T-cell (primary cell): Measurements from ENCODE around the gene MPLKIP. TPM values are rescaled to one million over a fixed set of nuclear protein-coding genes. Genes with fewer than 3 reads are reported as not detected.
"Not testable (repeated sequence)": the region's sequence is repeated elsewhere in the genome, so short reads cannot be mapped to it uniquely, and the experiment has no call there.

Experiments used
- ATAC-seq, 4 experiments: fragments of 200-7000 bp in 3 of 4; fragments of 150-1000 bp in 1 of 4; cut with Tn5 transposase; replicated peaks in 1 of 4; 1 replicate in 3 of 4; 2 replicates in 1 of 4; pipeline ENCODE4 v1.10.0; 2021; ENCODE audit warnings: moderate library complexity in 3 of 4, mild to moderate bottlenecking in 2 of 4, moderate number of reproducible peaks in 1 of 4
- CTCF ChIA-PET, 2 donors: fragments of 300-600 bp; sonication (Branson Sonifier 250); formaldehyde crosslinking; loops; one replicate each; lab custom pipeline; 2022; ENCODE audit warnings: antibody characterized with exemption in 2 of 2; lab: Charles Lee
- POLR2A ChIA-PET, 2 donors: fragments of 300-600 bp; sonication (Branson Sonifier 250); formaldehyde crosslinking; loops; one replicate each; lab custom pipeline; 2022; ENCODE audit warnings: antibody characterized with exemption in 2 of 2; lab: Charles Lee
- DNase-seq, 35 experiments: peaks; one replicate each; pipeline versions ENCODE4 v3.0.0 to v3.0.0-alpha.2; 2013 to 2023
- H3K27ac ChIP-seq: one replicate; pipeline ENCODE4 v1.5.1; 2013; ENCODE audit warnings: low read length
- H3K27me3 ChIP-seq, 2 experiments: replicated peaks in 1 of 2; 1 replicate in 1 of 2; 2 replicates in 1 of 2; pipeline versions ENCODE4 v1.6.1 to v1.7.0; 2013; ENCODE audit warnings: low read length in 1 of 2, mixed read lengths in 1 of 2; ENCODE audit not compliant: control insufficient read depth in 2 of 2, insufficient read depth in 2 of 2; ENCODE audit errors: extremely low read depth in 1 of 2
- H3K36me3 ChIP-seq, 2 donors: 1 replicate in 1 of 2; 2 replicates in 1 of 2; pipeline versions ENCODE4 v1.6.1 to v1.7.0; 2013; ENCODE audit warnings: low read length in 1 of 2; ENCODE audit not compliant: control insufficient read depth in 2 of 2, insufficient read depth in 1 of 2; ENCODE audit errors: extremely low read depth in 1 of 2
- H3K4me1 ChIP-seq, 2 experiments: 1 replicate in 1 of 2; 2 replicates in 1 of 2; pipeline versions ENCODE4 v1.6.1 to v1.7.0; 2013; ENCODE audit warnings: low read length in 2 of 2, mixed read lengths in 1 of 2; ENCODE audit not compliant: insufficient read depth in 2 of 2, control insufficient read depth in 1 of 2; ENCODE audit errors: extremely low read depth in 1 of 2
- H3K4me3 ChIP-seq, 2 donors: 1 replicate in 1 of 2; 2 replicates in 1 of 2; pipeline versions ENCODE4 v1.5.1 to v1.7.0; 2013; ENCODE audit warnings: mild to moderate bottlenecking in 2 of 2, low read length in 1 of 2, moderate library complexity in 1 of 2; ENCODE audit not compliant: control insufficient read depth in 1 of 2; ENCODE audit errors: extremely low read depth in 1 of 2
- H3K9me3 ChIP-seq: 2 replicates; pipeline ENCODE4 v1.7.0; 2013
- H3K27ac Mint-ChIP-seq, 2 donors: one replicate each; pipeline ENCODE4 v1.8.0; 2020 to 2021; ENCODE audit warnings: mild to moderate bottlenecking in 2 of 2, mixed read lengths in 2 of 2
- H3K27me3 Mint-ChIP-seq, 2 donors: one replicate each; pipeline ENCODE4 v1.8.0; 2021 to 2022; ENCODE audit warnings: mixed read lengths in 2 of 2
- H3K36me3 Mint-ChIP-seq: one replicate; pipeline ENCODE4 v1.8.0; 2021; ENCODE audit warnings: mixed read lengths
- H3K4me1 Mint-ChIP-seq, 3 donors: one replicate each; pipeline ENCODE4 v1.8.0; 2020 to 2022; ENCODE audit warnings: mixed read lengths in 3 of 3, mild to moderate bottlenecking in 1 of 3
- H3K4me3 Mint-ChIP-seq, 3 donors: one replicate each; pipeline ENCODE4 v1.8.0; 2020 to 2022; ENCODE audit warnings: mild to moderate bottlenecking in 3 of 3, mixed read lengths in 3 of 3, moderate library complexity in 3 of 3
- H3K9me3 Mint-ChIP-seq, 3 donors: one replicate each; pipeline ENCODE4 v1.8.0; 2020 to 2022; ENCODE audit warnings: mixed read lengths in 3 of 3
- WGBS: methylation state at CpG from one replicate; pipeline ENCODE4 v1.1.5; 2013; ENCODE audit warnings: missing lambda C conversion rate; ENCODE audit not compliant: insufficient coverage; 5-methylcytosine and 5-hydroxymethylcytosine counted together
- total RNA-seq, 35 experiments: library from RNA in 6 of 35; stranded (reverse) in 6 of 35; fragments of 120-200 nt in 1 of 35; gene quantifications; one replicate each; pipeline versions ENCODE4 v1.2.1 to v1.2.4 and lab custom pipeline; 2013 to 2026

Gene MPLKIP
- total RNA-seq, 5 donors from 2014 or later (not counting 1 experiment from before 2014, with no cell fraction given) = 16.6 to 39.0 (median 33.8) TPM

GRCh38 chr7:40148247-40148580 lies 13.8 kb upstream of the MPLKIP start:
- H3K36me3 ChIP-seq, H3K4me1 ChIP-seq, DNase-seq, H3K9me3 Mint-ChIP-seq, H3K27ac Mint-ChIP-seq, H3K4me3 Mint-ChIP-seq, POLR2A ChIA-PET, H3K27me3 ChIP-seq, H3K4me3 ChIP-seq, H3K9me3 ChIP-seq, H3K27ac ChIP-seq, H3K36me3 Mint-ChIP-seq, H3K4me1 Mint-ChIP-seq, ATAC-seq, CTCF ChIA-PET: not testable (repeated sequence)
- peaks cover 17 to 19% of the 10 kb centered on the region in 2 donors for H3K27me3 Mint-ChIP-seq
- WGBS = 93% methylated on average over 2 of the region's 7 CpGs

DNA sequence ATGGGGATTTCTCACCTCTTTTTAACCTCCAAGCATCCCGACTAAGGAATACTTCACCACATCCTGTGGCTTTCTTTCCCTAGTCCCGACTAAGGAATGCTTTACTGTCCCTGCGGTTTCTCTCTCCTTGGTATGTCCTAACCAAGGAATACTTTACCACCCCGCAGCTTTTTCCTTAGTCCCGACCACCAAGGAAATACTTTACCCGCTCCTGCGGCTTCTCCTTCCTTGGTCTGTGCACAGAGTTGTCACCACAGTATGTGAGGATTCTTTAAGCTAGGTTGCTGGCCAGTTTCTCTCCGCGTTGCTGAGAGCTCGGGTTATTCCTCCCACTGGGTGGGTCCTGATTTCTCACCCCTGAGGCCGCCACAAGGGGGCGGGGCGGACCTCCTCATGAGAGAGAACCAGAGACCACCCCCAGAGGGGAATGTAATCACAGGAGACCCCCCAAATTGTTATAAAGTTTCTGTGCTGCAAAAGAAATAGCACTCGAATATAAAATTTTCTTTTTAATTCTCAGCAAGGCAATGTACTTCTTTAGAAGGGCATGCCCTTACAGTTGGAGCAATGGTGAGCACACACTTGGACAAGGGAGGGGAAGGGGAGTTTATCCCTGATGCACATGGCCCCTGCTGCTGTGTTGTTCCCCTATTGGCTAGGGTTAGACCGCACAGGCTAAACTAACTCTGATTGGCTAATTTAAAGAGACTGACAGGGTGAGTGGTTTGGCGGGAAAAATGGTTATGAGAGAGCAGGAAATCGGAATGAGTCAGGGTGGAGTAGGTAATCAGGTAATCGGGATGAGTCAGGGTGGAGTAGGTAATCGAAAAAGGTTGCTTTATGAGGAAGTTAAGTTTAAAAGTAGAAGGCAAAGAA lies 13.2 kb upstream of the MPLKIP start:
- no peaks in the 10 kb centered on the region for H3K36me3 Mint-ChIP-seq
- H3K9me3 Mint-ChIP-seq = no peaks in the 10 kb centered on the region
- Histone ChIP-seq H3K36me3 (no peaks in the 10 kb centered on the region), H3K4me1 (no peaks in the 10 kb centered on the region), H3K4me3 (no peak overlapping the region), H3K27ac (no peak overlapping the region), H3K27me3 (peaks cover 0 to 6% of the 10 kb centered on the region in 2 experiments), H3K9me3 (no peaks in the 10 kb centered on the region)
- ChIA-PET POLR2A (no interaction called here), CTCF (no interaction called here)
- ATAC-seq (no peak), DNase-seq (no peak)
- H3K4me1 Mint-ChIP-seq = no peaks in the 10 kb centered on the region
- no peak overlapping the region for H3K27ac Mint-ChIP-seq
- peaks cover 17 to 21% of the 10 kb centered on the region in 2 donors for H3K27me3 Mint-ChIP-seq
- 61% methylated on average over 6 of the region's 19 CpGs for WGBS
- H3K4me3 Mint-ChIP-seq = no peak overlapping the region

GRCh38 chr7:40145596-40146130 lies 11.2 kb upstream of the MPLKIP start:
- ATAC-seq, H3K9me3 Mint-ChIP-seq, H3K36me3 Mint-ChIP-seq, H3K36me3 ChIP-seq, H3K27ac Mint-ChIP-seq, H3K27me3 ChIP-seq, H3K4me3 ChIP-seq, H3K27ac ChIP-seq, H3K4me3 Mint-ChIP-seq, CTCF ChIA-PET, DNase-seq, H3K9me3 ChIP-seq, H3K4me1 ChIP-seq, POLR2A ChIA-PET, H3K4me1 Mint-ChIP-seq: not testable (repeated sequence)
- H3K27me3 Mint-ChIP-seq = peaks cover 17 to 22% of the 10 kb centered on the region in 2 donors
- no CpG with 5 or more reads among the region's 3 CpGs for WGBS

DNA sequence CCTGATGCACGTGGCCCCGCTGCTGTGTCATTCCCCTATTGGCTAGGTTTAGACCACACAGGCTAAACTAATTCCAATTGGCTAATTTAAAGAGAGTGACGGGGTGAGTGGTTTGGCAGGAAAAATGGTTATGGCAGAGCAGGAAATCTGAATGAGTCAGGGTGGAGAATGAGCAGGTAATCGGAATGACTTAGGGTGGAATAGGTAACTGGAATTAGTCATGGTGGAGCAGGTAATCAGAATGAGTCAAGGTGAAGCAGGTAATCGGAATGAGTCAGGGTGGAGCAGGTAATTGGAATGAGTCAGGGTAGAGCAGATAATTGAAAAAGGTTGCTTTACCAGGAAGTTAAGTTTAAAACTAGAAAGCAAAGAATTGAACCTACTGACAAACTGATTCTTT lies 7.5 kb upstream of the MPLKIP start:
- H3K27ac Mint-ChIP-seq, CTCF ChIA-PET, H3K9me3 ChIP-seq, H3K36me3 Mint-ChIP-seq, H3K27ac ChIP-seq, H3K4me3 ChIP-seq, H3K9me3 Mint-ChIP-seq, H3K4me3 Mint-ChIP-seq, H3K27me3 ChIP-seq, POLR2A ChIA-PET, H3K36me3 ChIP-seq, DNase-seq, H3K4me1 ChIP-seq, H3K4me1 Mint-ChIP-seq, ATAC-seq: not testable (repeated sequence)
- whole genome bisulfite sequencing = 83% methylated on average over 2 of the region's 5 CpGs
- H3K27me3 Mint-ChIP-seq = peaks cover 17 to 22% of the 10 kb centered on the region in 2 donors

DNA sequence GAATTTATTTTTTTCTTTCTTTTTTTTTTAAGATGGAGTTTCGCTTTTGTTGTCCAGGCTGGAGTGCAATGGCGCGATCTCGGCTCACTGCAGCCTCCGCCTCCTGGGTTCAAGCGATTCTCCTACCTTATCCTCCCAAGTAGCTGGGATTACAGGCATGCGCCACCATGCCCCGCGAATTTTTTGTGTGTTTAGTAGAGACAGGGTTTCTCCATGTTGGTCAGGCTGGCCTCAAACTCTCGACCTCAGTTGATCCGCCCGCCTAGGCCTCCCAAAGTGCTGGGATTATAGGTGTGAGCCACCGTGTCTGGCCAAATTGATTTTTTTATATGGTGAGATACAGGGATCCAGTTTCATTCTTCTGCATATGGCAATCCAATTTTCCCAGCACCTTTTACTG lies 5.5 kb upstream of the MPLKIP start:
- POLR2A ChIA-PET, H3K9me3 Mint-ChIP-seq, ATAC-seq, H3K4me1 ChIP-seq, CTCF ChIA-PET, H3K27ac Mint-ChIP-seq, H3K27ac ChIP-seq, H3K9me3 ChIP-seq, H3K4me1 Mint-ChIP-seq, DNase-seq, H3K4me3 Mint-ChIP-seq, H3K36me3 Mint-ChIP-seq, H3K36me3 ChIP-seq, H3K4me3 ChIP-seq: not testable (repeated sequence)
- H3K27me3 Mint-ChIP-seq = peaks cover 13 to 17% of the 10 kb centered on the region in 2 donors
- 100% methylated on average over 4 of the region's 13 CpGs for WGBS
- H3K27me3 ChIP-seq = peaks cover 0 to 14% of the 10 kb centered on the region in 2 experiments

DNA sequence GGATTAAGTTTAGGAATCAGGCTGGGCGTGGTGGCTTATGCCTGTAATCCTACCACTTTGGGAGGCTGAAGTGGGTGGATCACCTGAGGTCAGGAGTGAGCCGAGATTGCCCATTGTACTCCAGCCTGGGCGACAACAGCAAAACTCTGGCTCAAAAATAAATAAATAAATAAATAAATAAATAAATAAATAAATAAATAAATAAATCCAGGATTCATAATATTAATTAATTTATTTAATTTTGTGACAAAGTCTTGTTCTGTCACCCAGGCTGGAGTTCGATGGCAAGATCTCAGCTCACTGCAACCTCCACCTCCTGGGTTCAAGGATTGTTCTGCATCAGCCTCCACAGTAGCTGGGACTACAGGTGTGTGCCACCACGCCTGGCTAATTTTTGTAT lies 4.6 kb upstream of the MPLKIP start:
- peaks cover 9 to 12% of the 10 kb centered on the region in 2 donors for H3K27me3 Mint-ChIP-seq
- POLR2A ChIA-PET = interaction anchor here (0.6 to 0.7 kb wide), 2 partner anchors 42 to 111 kb away, joined by 3 to 10 read pairs; no protein-coding TSS in a partner anchor
- no CpG with 5 or more reads among the region's 5 CpGs for WGBS
- peaks cover 0 to 14% of the 10 kb centered on the region in 2 experiments for H3K27me3 ChIP-seq
- H3K4me1 Mint-ChIP-seq = peaks cover 6 to 7% (median 7%) of the 10 kb centered on the region in 3 donors
- H3K27ac Mint-ChIP-seq = no peak overlapping the region
- no peak overlapping the region for H3K27ac ChIP-seq
- H3K9me3 ChIP-seq = no peaks in the 10 kb centered on the region
- CTCF ChIA-PET = no interaction called here
- no peaks in the 10 kb centered on the region for H3K36me3 ChIP-seq
- no peaks in the 10 kb centered on the region for H3K9me3 Mint-ChIP-seq
- DNase-seq (no peak), ATAC-seq (no peak)
- H3K36me3 Mint-ChIP-seq = no peaks in the 10 kb centered on the region
- no peak overlapping the region for H3K4me3 ChIP-seq
- peaks cover 3 to 7% of the 10 kb centered on the region in 2 experiments for H3K4me1 ChIP-seq
- no peak overlapping the region for H3K4me3 Mint-ChIP-seq
